Thoracic aorta endothelial cell (primary cell): ENCODE data around the gene INAFM2. TPM values are rescaled to one million over a fixed set of nuclear protein-coding genes. Genes with fewer than 3 reads are reported as not detected.

Source experiments
- total RNA-seq: library from RNA; depleted of rRNA; stranded (reverse); fragments of >200 nt; gene quantifications from 2 replicates; pipeline ENCODE4 v1.2.3, GENCODE V29; 2012

INAFM2 gene
- 24.2 and 30.9 TPM in 2 replicates for total RNA-seq

GRCh38 chr15:40323239-40323952 lies at the start of gene INAFM2:
Gene INAFM2 (plus strand): TSS chr15:40323692. CDS start chr15:40324056, 364 bp downstream.

GRCh38 chr15:40282869-40283614 lies 40.5 kb upstream of the INAFM2 start, which contains the start of gene ANKRD63:
Gene ANKRD63 (minus strand): TSS chr15:40283064. CDS start chr15:40282586, 478 bp downstream.

GRCh38 chr15:40307421-40308211 lies 15.9 kb upstream of the INAFM2 start, which contains the start of gene PLCB2:
Gene PLCB2 (minus strand): TSS chr15:40307935. CDS start chr15:40307672, 263 bp downstream.

GRCh38 chr15:40340740-40341400 lies 17.4 kb downstream of the INAFM2 start, which contains the start of gene CCDC9B:
Gene CCDC9B (minus strand): TSS chr15:40340939. CDS start chr15:40340819, 120 bp downstream.

GRCh38 chr15:40357723-40358470 lies 34.4 kb downstream of the INAFM2 start, which contains the start of gene DISP2:
Gene DISP2 (plus strand): TSS chr15:40358219. CDS start chr15:40358322, 103 bp downstream.

Other genes with a start within 250 kb of the INAFM2 start
- 1.2 and 2.3 TPM in 2 replicates for gene BMF, start 214.8 kb upstream of the INAFM2 start, total RNA-seq
- gene BUB1B, start 162.6 kb upstream of the INAFM2 start, total RNA-seq = 41.0 and 78.3 TPM in 2 replicates
- gene PAK6, start 84.6 kb upstream of the INAFM2 start, total RNA-seq = not detected in 2 replicates
- gene ANKRD63, start 40.6 kb upstream of the INAFM2 start, total RNA-seq = 0.13 and 0.22 TPM in 2 replicates
- 0.40 and 21.8 TPM in 2 replicates for gene PLCB2, start 15.8 kb upstream of the INAFM2 start, total RNA-seq
- gene CCDC9B, start 17.2 kb downstream of the INAFM2 start, total RNA-seq = 25.6 and 32.7 TPM in 2 replicates
- not detected in 2 replicates for gene PHGR1, start 27.3 kb downstream of the INAFM2 start, total RNA-seq
- gene DISP2, start 34.5 kb downstream of the INAFM2 start, total RNA-seq = 0.14 and 0.27 TPM in 2 replicates
- gene KNSTRN, start 59.0 kb downstream of the INAFM2 start, total RNA-seq = 53.6 and 83.1 TPM in 2 replicates
- gene IVD, start 82.1 kb downstream of the INAFM2 start, total RNA-seq = 39.2 and 48.5 TPM in 2 replicates
- 12.2 and 14.5 TPM in 2 replicates for gene BAHD1, start 117.3 kb downstream of the INAFM2 start, total RNA-seq
- 17.4 and 19.3 TPM in 2 replicates for gene CHST14, start 147.3 kb downstream of the INAFM2 start, total RNA-seq
- 19.8 and 24.1 TPM in 2 replicates for gene CCDC32, start 241.3 kb downstream of the INAFM2 start, total RNA-seq
- gene RPUSD2, start 245.6 kb downstream of the INAFM2 start, total RNA-seq = 10.0 and 10.6 TPM in 2 replicates